Hematopoietic multipotent progenitor cell (in vitro differentiated cells): ENCODE measurements around the gene CERK. TPM values are rescaled to one million over a fixed set of nuclear protein-coding genes. Genes with fewer than 3 reads are reported as not detected.
A peak's percentile ranks its signal among the peaks of the same experiment; 100 is the strongest.
"Not testable (repeated sequence)": the region's sequence is repeated elsewhere in the genome, so short reads cannot be mapped to it uniquely, and the experiment has no call there.

ENCODE experiments used
- DNase-seq, 3 donors: peaks; one replicate each; pipeline ENCODE4 v3.0.0-alpha.2; 2011 to 2015; ENCODE audit warnings: low read depth in 2 of 3, low spot score in 2 of 3
- total RNA-seq: library from RNA; depleted of rRNA; stranded (reverse); fragments of >200 nt; gene quantifications from one replicate; pipeline ENCODE4 v1.2.3, GENCODE V29; 2012

Gene CERK
- total RNA-seq, 1 donor, result 56.0 TPM

- no peak for DNase-seq
Measured at GRCh38 chr22:46652081-46652846, 85.8 kb downstream of the CERK start.

GRCh38 chr22:46651316-46651715, 86.7 kb downstream of the CERK start:
- no peak for DNase-seq

DNA sequence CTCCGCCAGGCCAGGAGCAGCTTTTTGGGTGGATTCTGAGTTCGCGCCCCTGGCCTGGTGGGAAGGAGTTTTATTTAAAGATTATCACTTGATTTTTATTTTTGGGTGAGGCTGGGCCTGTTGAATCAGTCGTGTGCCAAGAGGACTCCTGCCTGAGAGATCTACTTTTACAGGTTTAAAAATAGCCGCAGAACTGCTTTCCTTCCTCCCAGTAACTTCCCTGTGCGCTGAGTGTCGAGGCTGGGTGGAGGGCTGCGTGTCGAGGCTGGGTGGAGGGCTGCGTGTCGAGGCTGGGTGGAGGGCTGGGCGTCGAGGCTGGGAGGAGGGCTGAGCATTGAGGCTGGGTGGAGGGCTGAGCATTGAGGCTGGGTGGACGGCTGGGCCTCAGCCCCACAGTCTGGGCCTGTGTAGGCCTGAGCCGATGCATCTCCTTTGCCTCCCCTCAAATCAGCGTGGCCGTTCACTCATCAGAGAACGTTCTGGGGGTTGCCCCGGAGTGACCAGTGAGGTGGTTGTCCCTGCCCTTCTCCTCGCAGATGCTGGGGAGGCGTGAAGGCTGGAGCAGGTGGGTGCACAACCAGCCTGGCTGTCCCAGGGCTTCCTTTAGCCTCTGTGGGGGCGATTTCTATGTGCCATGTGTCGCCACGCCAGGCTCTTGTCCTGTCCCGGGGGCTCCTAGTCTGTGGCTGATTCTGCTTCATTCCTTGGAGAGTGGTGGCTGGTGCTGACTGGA, 87.8 kb downstream of the CERK start:
- DNase-seq, result no peak

DNA sequence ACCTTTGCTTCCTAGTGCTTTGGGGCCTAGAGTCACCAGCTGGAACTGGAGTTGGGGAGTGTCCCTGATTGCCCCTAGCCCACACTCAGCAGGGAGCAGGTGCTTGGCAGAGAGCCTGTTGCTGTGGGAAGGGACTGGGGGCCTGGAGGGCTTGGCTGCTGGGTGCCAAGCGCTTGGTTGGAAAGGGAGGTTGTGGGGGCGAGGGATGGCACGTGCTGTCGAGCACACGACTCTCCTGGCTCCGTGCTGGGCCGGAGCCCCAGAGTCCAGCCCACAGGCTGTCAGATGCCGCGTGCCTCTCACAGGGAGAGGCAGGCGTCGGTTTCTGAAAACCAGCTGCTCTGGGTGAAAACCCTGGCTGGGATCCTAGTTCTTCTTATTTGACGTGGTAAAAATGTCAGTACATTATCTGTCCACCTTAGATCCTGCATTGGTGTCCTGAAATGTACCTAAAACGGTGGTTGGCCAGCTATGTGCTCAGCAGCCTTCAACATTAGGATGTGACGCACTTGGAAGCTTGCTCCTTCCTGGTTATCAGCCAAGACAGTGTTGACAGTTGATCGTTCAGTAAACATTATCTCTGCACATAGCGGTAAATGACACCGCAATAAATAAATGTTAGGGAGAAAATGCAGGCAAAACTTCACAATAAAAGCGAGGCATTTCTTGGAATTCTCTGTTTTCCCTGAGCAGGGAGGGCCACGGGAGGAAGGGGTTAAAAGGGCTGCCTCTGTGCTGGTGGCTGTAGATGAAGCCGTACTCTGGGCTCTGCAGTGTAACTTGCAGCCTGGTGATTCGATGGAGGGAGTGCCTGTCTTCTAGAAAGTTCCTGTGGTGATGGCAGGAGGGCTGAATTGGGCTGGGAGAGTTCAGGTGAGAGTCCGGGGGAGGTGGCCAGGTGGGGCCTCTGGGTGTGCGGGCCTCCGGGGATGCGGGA, 88.6 kb downstream of the CERK start:
- DNase-seq, result peak in 1 of 3 donors; percentile 18

- DNase-seq, result not testable (repeated sequence)
Measured at GRCh38 chr22:46648225-46648820, 89.7 kb downstream of the CERK start.

GRCh38 chr22:46646531-46647215, 91.4 kb downstream of the CERK start:
- no peak for DNase-seq

DNA sequence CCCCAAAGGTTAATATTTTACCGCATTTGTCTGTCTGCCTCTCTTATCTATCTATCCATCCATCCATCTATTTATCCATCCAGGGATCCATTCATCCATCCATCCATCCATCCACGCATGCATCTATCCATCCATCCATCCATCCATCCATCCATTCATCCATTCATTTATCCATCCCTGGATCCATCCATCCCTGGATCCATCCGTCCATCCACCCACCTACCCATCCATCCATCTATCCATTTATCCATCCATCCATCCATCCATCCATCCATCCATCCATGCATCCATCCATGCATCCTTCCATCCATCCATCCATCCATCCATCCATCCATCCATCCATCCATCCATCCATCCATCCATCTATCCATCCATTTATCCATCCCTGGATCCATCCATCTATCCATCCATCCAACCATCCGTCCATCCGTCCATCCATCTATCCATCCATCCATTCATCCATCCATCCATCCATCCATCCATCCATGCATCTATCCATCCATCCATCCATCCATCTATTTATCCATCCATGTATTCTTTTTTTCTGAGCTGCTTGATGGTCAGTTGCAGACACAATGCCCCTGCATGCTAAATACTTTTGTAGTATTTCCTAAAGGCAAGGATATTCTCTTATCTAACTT, 95.1 kb downstream of the CERK start:
- DNase-seq, result not testable (repeated sequence)

GRCh38 chr22:46641811-46642266, 96.2 kb downstream of the CERK start:
- DNase-seq, result no peak

- DNase-seq, result no peak
Measured at GRCh38 chr22:46640293-46641055, 97.6 kb downstream of the CERK start.

- no peak for DNase-seq
Measured at GRCh38 chr22:46639843-46640242, 98.2 kb downstream of the CERK start.

DNA sequence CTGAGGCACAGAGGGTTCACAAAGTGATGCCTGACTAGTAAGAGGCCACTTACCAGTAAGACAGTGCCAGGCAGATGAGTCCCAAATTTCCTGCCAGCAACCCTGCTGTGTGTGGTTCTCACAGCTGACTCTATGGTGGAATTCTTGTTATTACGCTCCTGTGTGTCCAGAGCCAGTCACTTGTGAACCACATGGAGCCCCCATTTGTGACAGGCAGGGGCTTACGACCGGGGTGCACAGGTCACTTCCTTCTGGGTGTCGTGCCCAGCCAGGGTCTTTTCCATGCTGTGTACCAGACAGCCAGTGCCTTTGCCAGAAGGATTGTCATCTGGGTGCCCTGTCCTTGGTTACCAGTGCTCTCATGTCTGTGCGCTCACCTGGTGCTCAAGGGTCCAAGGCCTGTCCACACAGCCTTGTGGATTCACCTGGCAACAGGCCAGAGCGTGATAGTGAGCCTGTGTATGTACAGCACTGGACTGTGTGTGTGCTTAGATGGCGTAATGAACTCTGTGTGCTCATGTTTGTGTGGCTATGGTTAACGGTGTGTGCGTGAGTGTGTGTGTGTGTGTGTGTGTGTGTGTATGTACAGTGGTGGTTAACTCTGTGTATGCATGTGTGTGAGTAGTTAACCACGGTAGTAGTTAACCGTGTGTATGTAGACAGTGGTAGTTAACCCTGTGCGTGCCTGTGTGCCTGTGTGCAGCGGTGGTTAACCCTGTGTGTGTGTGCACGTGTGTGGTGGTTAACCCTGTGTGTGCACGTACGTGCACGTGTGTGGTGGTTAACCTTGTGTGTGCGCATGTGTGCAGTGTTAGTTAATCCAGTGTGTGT, 99.2 kb downstream of the CERK start:
- no peak for DNase-seq

DNA sequence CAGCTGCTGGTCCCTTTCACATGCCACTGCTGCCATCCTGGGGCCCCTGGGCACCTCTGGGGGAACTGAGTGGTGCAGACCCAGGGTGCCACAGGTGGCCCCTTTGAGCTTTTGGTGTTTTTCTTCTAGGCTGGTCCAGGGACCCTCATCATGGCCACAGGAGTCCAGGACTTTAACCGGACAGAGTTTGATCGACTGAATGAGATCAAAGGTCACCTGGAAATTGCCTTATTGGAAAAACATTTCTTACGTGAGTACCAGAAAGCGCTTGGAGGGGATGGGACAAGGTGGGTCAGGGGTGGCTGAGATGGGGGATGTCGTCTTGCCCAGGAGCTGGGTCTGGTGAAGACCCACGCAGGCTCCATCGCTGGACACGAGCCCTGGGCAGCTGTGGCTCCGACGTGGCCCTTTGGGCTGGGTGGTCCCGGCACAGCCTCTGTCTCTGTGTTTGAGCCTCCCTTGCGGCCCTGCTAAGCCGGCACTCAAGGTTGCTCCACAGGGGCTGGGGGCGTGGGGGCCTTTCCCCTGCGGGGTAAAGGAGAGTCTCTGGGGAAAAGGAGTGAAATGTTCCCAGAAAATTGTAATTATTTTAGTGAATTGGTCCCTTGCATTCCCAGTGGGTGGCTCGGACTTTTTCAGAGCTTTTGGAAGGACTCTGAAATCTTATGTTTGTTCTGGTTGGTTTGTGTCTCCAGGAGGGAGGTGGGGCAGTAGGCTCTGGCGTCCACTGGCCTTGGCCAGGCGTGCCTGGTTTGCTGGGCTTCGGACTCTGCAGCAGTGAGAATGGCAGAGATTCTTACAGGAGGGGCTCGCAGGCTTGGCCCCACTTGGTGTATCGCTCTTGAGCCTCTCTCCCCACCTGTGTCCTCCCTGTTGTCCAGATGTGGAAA, 100.1 kb downstream of the CERK start:
- no peak for DNase-seq

DNA sequence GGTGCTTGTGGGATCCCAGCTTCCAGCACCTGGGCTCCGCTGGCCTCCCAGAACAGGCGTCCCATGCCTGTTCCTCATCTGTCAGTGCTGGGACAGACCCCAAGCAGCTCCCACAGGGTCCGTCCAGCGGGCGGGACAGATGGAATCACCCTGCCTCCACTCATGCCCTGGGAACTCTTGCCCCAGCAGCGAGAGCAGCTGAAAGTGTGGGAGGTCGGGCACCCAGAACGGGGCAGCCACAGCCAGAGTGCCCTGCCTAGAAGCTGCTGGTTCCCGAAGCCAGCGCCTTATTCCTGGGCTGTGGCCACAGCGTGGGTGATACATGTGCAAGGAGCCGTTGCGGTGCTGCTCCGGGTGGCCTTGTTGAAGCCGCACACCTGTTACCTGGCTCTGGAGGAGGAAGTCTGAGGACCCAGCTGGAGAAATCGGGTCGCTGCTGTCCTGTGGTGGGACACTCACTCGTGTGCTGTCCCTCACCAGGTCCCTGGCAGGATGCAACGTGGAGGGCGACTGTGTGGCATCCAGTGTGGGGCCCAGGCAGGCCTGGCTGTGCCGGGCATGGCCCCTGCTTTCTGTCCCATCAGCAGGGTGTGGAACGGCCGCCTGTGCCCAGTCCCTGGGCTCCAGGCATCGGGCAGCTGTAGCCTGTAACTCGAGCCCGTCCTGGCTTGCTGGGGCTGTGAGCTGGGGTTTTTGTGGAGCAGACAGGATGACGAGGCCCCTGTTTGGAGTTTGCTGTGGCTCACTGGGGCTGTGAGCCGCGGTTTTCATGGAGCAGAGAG, 101.6 kb downstream of the CERK start:
- no peak for DNase-seq

DNA sequence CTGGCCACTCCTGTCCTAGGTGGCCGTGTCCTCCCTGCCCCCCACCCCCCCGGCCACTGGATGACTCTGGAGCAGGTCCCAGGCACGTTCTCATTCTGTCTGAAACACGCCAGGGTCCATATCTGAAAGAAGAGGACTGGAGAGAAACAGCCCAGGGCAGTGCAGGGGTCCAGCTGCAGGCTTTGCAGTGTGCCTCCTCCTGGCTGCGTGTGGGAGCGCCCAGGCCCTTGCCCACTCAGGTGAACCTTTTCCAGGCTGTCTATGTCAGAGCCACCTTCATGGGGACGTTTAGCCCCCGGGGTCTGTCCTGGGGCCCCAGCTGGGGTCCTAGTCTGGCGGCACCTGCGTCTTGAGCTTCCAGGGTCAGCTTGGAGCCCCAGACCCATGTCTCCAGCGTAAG, 102.3 kb downstream of the CERK start:
- DNase-seq, result no peak

DNA sequence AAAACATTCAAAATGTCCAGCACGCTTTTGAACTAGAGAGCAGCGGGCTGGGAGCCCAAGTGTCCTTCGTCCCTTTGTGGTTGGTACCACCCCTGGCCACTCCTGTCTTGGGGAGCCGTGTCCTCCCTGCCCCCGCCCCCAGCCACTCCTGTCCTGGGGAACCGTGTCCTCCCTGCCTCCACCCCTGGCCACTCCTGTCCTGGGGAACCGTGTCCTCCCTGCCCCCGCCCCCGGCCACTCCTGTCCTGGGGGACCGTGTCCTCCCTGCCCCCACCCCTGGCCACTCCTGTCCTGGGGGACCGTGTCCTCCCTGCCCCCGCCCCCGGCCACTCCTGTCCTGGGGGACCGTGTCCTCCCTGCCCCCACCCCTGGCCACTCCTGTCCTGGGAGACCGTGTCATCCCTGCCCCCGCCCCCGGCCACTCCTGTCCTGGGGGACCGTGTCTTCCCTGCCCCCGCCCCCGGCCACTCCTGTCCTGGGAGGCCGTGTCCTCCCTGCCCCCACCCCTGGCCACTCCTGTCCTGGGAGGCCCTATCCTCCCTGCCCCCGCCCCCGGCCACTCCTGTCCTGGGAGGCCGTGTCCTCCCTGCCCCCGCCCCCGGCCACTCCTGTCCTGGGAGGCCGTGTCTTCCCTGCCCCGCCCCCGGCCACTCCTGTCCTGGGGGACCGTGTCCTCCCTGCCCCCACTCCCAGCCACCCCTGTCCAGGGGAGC, 102.9 kb downstream of the CERK start:
- not testable (repeated sequence) for DNase-seq
